ENCODE measurements around the gene EFNA4. TPM values are rescaled to one million over a fixed set of nuclear protein-coding genes. Genes with fewer than 3 reads are reported as not detected.

The EFNA4 gene
- total RNA-seq, 2 donors from 2014 or later = 4.7 to 5.6 TPM

- 62 to 63% methylated on average over 7 of the region's 7 CpGs for WGBS, 2 donors
- intact Hi-C loops (cut with DNase I) = no loop called here
- H3K4me1 ChIP-seq = peaks cover 16% of the 10 kb centered on the region
- no peak overlapping the region for H3K27ac ChIP-seq
- no peak for DNase-seq
- no peak overlapping the region for H3K4me3 ChIP-seq
- no peak for ATAC-seq
- H3K36me3 ChIP-seq (replicated peaks in 1 of 2; ENCODE audit: insufficient read depth in 1 of 2, low read depth in 2 of 2) = no peaks in the 10 kb centered on the region
- TF ChIP-seq POLR2A (IDR thresholded peaks at IDR 0.05) = no peak
- TF ChIP-seq, protein P1, sequence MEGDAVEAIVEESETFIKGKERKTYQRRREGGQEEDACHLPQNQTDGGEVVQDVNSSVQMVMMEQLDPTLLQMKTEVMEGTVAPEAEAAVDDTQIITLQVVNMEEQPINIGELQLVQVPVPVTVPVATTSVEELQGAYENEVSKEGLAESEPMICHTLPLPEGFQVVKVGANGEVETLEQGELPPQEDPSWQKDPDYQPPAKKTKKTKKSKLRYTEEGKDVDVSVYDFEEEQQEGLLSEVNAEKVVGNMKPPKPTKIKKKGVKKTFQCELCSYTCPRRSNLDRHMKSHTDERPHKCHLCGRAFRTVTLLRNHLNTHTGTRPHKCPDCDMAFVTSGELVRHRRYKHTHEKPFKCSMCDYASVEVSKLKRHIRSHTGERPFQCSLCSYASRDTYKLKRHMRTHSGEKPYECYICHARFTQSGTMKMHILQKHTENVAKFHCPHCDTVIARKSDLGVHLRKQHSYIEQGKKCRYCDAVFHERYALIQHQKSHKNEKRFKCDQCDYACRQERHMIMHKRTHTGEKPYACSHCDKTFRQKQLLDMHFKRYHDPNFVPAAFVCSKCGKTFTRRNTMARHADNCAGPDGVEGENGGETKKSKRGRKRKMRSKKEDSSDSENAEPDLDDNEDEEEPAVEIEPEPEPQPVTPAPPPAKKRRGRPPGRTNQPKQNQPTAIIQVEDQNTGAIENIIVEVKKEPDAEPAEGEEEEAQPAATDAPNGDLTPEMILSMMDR (IDR thresholded peaks at IDR 0.05) = no peak
- H3K27me3 ChIP-seq = no peaks in the 10 kb centered on the region
- no peaks in the 10 kb centered on the region for H3K9me3 ChIP-seq
Measured at GRCh38 chr1:155072531-155073289, 9.2 kb downstream of the EFNA4 start.

DNA sequence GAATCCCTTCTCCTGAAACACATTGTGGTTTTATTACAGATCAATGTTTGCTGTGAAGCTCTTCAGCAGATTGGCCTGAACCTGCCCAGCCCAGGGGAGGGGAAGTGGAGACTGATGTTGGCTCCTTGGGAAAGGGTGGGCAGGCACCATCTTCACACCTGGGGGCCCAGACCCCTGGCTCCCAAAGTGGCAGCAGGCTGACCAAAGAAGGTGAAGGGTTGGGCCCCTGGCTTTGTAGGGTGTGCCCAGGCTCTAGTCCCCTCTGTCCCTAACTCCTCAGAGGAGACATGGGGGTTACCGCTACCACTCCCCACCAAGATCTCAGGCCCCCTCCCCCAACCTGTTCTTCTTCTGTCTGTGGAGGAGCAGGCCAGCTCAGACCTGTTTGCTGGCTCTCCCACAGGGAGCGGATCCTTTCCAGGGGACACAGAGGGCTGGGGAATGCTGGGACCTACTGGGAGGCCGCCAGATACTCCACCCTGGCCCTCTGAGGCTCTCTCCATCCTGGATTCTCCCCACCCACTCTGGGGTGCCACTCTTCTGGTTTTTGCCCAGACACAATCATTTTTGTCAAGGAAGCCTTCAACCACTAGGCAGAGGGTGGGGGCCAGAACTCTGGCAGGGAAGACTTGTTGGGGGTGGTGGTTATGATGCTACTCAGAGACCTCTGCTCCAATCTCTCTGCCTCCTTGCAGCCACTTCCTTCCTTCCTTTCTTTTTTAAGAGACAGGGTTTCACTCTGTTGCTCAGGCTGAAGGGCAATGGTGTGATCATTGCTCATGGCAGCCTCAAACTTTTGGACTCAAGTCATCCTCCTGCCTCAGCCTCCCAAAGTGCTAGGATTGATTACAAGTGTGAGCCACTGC lies 10.1 kb downstream of the EFNA4 start:
- Histone ChIP-seq H3K27me3 (no peaks in the 10 kb centered on the region), H3K9me3 (no peaks in the 10 kb centered on the region), H3K27ac (no peak overlapping the region), H3K4me1 (peaks cover 21% of the 10 kb centered on the region), H3K36me3 (replicated peaks in 1 of 2; ENCODE audit: insufficient read depth in 1 of 2, low read depth in 2 of 2) (no peaks in the 10 kb centered on the region), H3K4me3 (no peak overlapping the region)
- no peak for DNase-seq
- ATAC-seq = no peak
- intact Hi-C loops (cut with DNase I) = no loop called here
- TF ChIP-seq POLR2A (IDR thresholded peaks at IDR 0.05) = no peak
- TF ChIP-seq, protein P1 (IDR thresholded peaks at IDR 0.05) = no peak
- WGBS, 2 donors = 91 to 100% methylated on average over 3 of the region's 3 CpGs

GRCh38 chr1:155075535-155075934 lies 12.0 kb downstream of the EFNA4 start:
- no peak for TF ChIP-seq POLR2A (IDR thresholded peaks at IDR 0.05)
- TF ChIP-seq, protein P1 (IDR thresholded peaks at IDR 0.05) = no peak
- peaks cover 0 to 13% of the 10 kb centered on the region in 2 donors for H3K27me3 ChIP-seq
- intact Hi-C loops (cut with DNase I) = no loop called here
- WGBS, 2 donors = 44 to 49% methylated on average over 4 to 5 of the region's 5 CpGs
- no peaks in the 10 kb centered on the region for H3K9me3 ChIP-seq
- H3K4me3 ChIP-seq = no peak overlapping the region
- ATAC-seq = no peak
- no peak for DNase-seq
- H3K36me3 ChIP-seq (replicated peaks in 1 of 2; ENCODE audit: insufficient read depth in 1 of 2, low read depth in 2 of 2) = no peaks in the 10 kb centered on the region
- no peak overlapping the region for H3K27ac ChIP-seq
- H3K4me1 ChIP-seq = peaks cover 32% of the 10 kb centered on the region

- DNase-seq (no peak), ATAC-seq (no peak)
- TF ChIP-seq, protein P1 (IDR thresholded peaks at IDR 0.05) = no peak
- no peak for TF ChIP-seq POLR2A (IDR thresholded peaks at IDR 0.05)
- 70 to 90% methylated on average over 1 of the region's 1 CpG for WGBS, 2 donors
- intact Hi-C loops (cut with DNase I) = no loop called here
- Histone ChIP-seq H3K27ac (no peak overlapping the region), H3K4me1 (peaks cover 32% of the 10 kb centered on the region), H3K27me3 (peaks cover 4 to 21% of the 10 kb centered on the region in 2 donors), H3K9me3 (no peaks in the 10 kb centered on the region), H3K36me3 (replicated peaks in 1 of 2; ENCODE audit: insufficient read depth in 1 of 2, low read depth in 2 of 2) (no peaks in the 10 kb centered on the region), H3K4me3 (no peak overlapping the region)
Measured at GRCh38 chr1:155076371-155076770, 12.8 kb downstream of the EFNA4 start.

All from body of pancreas (tissue), 4 donors.